ENCODE results near the gene MPO. TPM values are rescaled to one million over a fixed set of nuclear protein-coding genes. Genes with fewer than 3 reads are reported as not detected.

MPO gene
- total and polyA plus RNA-seq, 12 donors = 0.13 to 1.4 (median 0.36) TPM; not detected in 3

DNA sequence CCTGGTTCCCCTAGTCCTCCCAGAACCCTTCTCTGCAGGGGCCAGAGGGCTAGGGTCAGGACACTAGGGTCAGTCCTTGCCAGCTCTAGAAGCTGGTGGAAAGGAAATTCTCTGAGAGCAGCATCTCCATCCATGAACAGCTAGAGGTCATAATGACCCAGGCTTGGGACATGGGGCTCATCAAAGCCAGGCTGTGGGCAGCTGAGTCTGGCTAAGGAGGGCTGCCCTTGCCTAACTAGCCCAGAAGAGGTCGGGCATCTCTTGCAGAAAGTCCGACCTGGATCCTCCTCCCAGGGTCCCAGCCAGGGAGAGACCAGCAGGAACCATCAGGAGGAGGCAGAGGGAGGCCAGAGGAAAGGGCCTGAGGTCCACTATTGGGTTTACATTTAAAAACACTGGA is 4.3 kb downstream of the MPO start:
- TF ChIP-seq, protein P1, sequence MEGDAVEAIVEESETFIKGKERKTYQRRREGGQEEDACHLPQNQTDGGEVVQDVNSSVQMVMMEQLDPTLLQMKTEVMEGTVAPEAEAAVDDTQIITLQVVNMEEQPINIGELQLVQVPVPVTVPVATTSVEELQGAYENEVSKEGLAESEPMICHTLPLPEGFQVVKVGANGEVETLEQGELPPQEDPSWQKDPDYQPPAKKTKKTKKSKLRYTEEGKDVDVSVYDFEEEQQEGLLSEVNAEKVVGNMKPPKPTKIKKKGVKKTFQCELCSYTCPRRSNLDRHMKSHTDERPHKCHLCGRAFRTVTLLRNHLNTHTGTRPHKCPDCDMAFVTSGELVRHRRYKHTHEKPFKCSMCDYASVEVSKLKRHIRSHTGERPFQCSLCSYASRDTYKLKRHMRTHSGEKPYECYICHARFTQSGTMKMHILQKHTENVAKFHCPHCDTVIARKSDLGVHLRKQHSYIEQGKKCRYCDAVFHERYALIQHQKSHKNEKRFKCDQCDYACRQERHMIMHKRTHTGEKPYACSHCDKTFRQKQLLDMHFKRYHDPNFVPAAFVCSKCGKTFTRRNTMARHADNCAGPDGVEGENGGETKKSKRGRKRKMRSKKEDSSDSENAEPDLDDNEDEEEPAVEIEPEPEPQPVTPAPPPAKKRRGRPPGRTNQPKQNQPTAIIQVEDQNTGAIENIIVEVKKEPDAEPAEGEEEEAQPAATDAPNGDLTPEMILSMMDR (IDR thresholded peaks at IDR 0.05) = no peak
- no peak for TF ChIP-seq POLR2A (IDR thresholded peaks at IDR 0.05)
- Histone ChIP-seq H3K9me3 (replicated peaks in 1 of 3) (no peaks in the 10 kb centered on the region), H3K36me3 (replicated peaks in 1 of 2) (no peaks in the 10 kb centered on the region), H3K4me3 (no peak overlapping the region), H3K27me3 (peaks cover 4% of the 10 kb centered on the region), H3K4me1 (replicated peaks in 1 of 2) (no peaks in the 10 kb centered on the region), H3K27ac (no peak overlapping the region)
- intact Hi-C loops (cut with DNase I) = no loop called here
- peak in 1 of 7 donors; percentile 3 for DNase-seq
- WGBS, 4 donors = 26 to 45% (median 31%) methylated on average over 2 of the region's 2 CpGs

DNA sequence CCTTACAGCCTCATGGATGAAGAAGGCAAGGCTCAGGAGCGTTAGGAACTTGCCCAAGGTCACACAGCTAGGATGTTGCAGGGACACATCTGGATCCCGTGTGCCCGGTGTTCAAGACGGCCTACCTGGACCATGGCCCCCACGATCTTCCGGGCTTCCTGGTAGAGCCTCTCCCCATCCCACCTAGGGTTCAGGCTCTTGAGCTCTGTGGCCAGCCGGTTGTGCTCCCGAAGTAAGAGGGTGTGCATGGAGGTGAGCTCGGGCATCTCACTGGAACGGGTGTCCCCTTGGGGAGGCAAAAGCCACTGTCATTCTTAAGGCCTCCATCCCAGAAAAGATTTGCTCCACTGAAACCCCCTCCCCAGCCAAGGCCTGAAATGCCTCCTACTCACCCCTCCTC is 5.3 kb downstream of the MPO start:
- Histone ChIP-seq H3K4me1 (replicated peaks in 1 of 2) (no peaks in the 10 kb centered on the region), H3K27ac (no peak overlapping the region), H3K27me3 (peaks cover 4% of the 10 kb centered on the region), H3K4me3 (no peak overlapping the region), H3K9me3 (replicated peaks in 1 of 3) (no peaks in the 10 kb centered on the region), H3K36me3 (replicated peaks in 1 of 2) (no peaks in the 10 kb centered on the region)
- TF ChIP-seq POLR2A (IDR thresholded peaks at IDR 0.05) = no peak
- TF ChIP-seq, protein P1 (IDR thresholded peaks at IDR 0.05) = no peak
- no peak for DNase-seq
- intact Hi-C loops (cut with DNase I) = no loop called here
- WGBS, 4 donors = 81 to 89% (median 83%) methylated on average over 8 to 10 of the region's 10 CpGs

DNA sequence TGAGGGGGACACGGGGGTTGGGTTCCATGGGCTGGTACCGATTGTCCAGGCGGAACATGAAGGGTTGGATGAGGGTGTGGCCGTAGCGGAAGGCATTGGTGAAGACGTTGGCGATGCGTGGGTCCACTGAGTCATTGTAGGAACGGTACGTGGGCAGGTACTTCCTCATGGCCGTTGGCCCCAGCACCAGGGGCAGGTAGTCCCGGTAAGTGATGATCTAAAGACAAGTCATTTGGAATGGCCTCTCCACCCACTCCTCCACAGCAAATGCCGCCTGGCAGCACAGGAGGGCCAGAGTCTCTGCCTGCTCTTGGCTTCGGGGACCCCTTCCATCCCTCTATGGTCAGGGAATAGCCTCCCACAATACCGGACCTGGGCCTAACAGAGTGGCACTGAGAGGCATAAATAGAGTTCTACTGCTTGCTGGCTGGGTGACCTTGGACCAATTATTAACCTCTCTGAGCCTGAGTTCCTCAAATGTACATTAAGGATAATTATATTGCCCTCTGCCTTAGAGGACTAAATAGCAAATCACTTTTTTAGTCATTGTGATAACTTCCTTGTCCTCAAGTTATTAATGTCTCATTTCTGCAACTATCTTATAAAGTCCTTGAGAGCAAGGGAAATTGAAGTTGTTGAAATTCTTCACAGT is 7.2 kb downstream of the MPO start:
- WGBS, 4 donors = 77 to 84% (median 81%) methylated on average over 12 to 15 of the region's 15 CpGs
- Histone ChIP-seq H3K27ac (no peak overlapping the region), H3K4me3 (no peak overlapping the region), H3K4me1 (replicated peaks in 1 of 2) (no peaks in the 10 kb centered on the region), H3K27me3 (no peaks in the 10 kb centered on the region), H3K9me3 (replicated peaks in 1 of 3) (no peaks in the 10 kb centered on the region), H3K36me3 (replicated peaks in 1 of 2) (no peaks in the 10 kb centered on the region)
- DNase-seq = no peak
- TF ChIP-seq, protein P1 (IDR thresholded peaks at IDR 0.05) = no peak
- TF ChIP-seq POLR2A (IDR thresholded peaks at IDR 0.05) = no peak
- intact Hi-C loops (cut with DNase I) = no loop called here

DNA sequence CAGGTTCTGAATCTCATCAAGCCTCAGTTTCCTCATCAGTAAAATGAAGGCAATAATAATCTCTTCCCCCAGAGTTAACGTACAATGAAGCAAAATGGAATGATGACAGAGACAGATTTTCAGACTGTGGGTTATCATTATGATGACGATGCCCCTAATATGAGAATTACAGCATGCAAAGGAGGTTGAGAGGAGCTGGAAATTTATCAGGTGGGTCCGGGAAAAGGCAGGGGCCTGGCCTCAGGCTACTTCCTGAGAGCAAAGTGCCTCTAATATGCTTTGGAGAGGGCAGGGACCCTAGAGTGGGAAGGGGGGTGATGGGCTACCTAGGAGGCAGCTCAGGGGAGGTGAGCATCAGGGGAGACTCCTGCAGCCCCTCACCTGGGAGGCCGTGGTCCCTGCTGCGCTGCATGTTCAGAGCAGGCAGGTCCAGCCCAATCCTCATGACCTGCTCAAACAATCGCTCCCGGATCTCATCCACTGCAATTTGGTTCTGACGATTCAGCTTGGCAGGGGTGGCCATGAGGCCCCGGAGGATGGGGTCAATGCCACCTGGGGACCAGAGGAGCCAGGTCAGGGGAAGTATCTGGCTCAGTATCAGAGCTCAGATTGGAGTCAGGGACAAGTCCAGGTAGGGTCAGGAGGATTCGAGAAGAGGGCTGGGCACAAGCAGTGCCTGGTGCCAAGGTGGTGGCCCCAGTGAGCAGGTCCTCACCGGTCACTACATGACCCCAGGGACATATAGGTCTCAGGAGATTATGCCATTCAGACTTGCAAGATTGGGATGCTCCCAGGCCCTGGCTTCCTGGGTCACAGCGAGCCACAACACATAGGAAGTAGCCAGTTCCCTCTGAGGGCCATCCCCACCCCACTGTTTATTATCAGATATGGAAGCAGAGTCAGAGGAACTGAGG is 8.1 kb downstream of the MPO start:
- Histone ChIP-seq H3K27me3 (peaks cover 6% of the 10 kb centered on the region), H3K4me3 (no peak overlapping the region), H3K36me3 (replicated peaks in 1 of 2) (no peaks in the 10 kb centered on the region), H3K4me1 (replicated peaks in 1 of 2) (no peaks in the 10 kb centered on the region), H3K9me3 (replicated peaks in 1 of 3) (no peaks in the 10 kb centered on the region), H3K27ac (no peak overlapping the region)
- TF ChIP-seq, protein P1 (IDR thresholded peaks at IDR 0.05) = no peak
- TF ChIP-seq POLR2A (IDR thresholded peaks at IDR 0.05) = no peak
- WGBS, 4 donors = 77 to 89% (median 80%) methylated on average over 11 to 12 of the region's 12 CpGs
- intact Hi-C loops (cut with DNase I) = no loop called here
- DNase-seq = no peak
